NCI-H2107 treated with DMSO at 0.1 percent for 48 hours (cell line): ENCODE data around the gene FXYD2.

Experiments
- DNase-seq: peaks from one replicate; lab custom pipeline; 2025; ENCODE audit not compliant: unreplicated experiment; lab: John Stamatoyannopoulos, UW

Gene FXYD2

DNA sequence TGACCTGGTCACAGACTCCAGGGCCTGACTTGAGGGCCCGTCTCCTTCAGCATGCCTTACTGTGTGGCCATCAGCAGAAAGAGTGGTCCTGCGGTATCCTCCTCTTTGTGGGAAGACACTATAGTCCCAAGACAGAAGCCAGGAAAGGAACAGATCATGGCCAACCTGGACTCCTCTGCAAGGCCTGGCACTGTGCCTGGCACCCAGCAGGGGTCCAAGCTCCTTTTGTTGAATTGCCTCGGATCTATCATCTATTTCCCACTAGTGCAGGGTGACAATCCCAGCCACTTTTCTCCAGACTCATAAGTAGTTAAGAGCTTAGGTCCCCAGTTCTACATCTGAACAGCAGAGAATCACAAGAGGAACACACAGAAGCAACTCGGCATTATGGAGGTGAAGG is 54.5 kb downstream of the FXYD2 start:
- no peak for DNase-seq
